SK-N-SH (cell line): ENCODE data around the gene NPAS3.

ENCODE experiments used
- GATA2 ChIP-seq: sonication (generic); formaldehyde crosslinking; IDR thresholded peaks from 2 replicates; pipeline ENCODE4 v1.5.0; 2020; ENCODE audit warnings: mild to moderate bottlenecking, missing genetic modification reagents
- JUND ChIP-seq: IDR thresholded peaks from 2 replicates; pipeline ENCODE4 v1.4.0; 2012
- MEF2A ChIP-seq: IDR thresholded peaks from 2 replicates; pipeline ENCODE4 v1.4.0; 2012; ENCODE audit warnings: low read depth, borderline replicate concordance
- MXI1 ChIP-seq: IDR thresholded peaks from 2 replicates; pipeline ENCODE4 v1.6.1; 2012; ENCODE audit warnings: mild to moderate bottlenecking, low read depth, low read length, improper control_type of control experiment
- POLR2AphosphoS5 ChIP-seq: IDR thresholded peaks from 2 replicates; pipeline ENCODE4 v1.6.1; 2012; ENCODE audit warnings: low read depth, low read length
- RAD21 ChIP-seq: IDR thresholded peaks from 2 replicates; pipeline ENCODE4 v1.6.1; 2012; ENCODE audit warnings: mild to moderate bottlenecking, low read length
- RFX5 ChIP-seq: IDR thresholded peaks from 2 replicates; pipeline ENCODE4 v1.6.1; 2012; ENCODE audit warnings: mild to moderate bottlenecking, improper control_type of control experiment, low read length
- RXRA ChIP-seq: IDR thresholded peaks from 2 replicates; pipeline ENCODE4 v1.4.0; 2012; ENCODE audit warnings: low read depth, mild to moderate bottlenecking, borderline replicate concordance
- TEAD4 ChIP-seq: IDR thresholded peaks from 2 replicates; pipeline ENCODE4 v1.4.0; 2012; ENCODE audit warnings: mild to moderate bottlenecking, borderline replicate concordance; ENCODE audit not compliant: insufficient read depth
- YY1 ChIP-seq: IDR thresholded peaks from 2 replicates; pipeline ENCODE4 v1.4.0; 2012; ENCODE audit warnings: low read depth, mild to moderate bottlenecking
- TF ChIP-seq, protein P1 (sequence below): fragments of 200-600 bp; sonication (generic); IDR thresholded peaks from 2 replicates; pipeline ENCODE4 v1.6.1; 2017; ENCODE audit warnings: antibody characterized with exemption, mild to moderate bottlenecking, moderate library complexity
- TF ChIP-seq, protein P2 (sequence below): fragments of 150-350 bp; IDR thresholded peaks from 2 replicates; pipeline ENCODE4 v1.6.1; 2017; ENCODE audit warnings: antibody characterized with exemption, low read length, low read depth, borderline replicate concordance
- TF ChIP-seq, protein P3 (sequence below): IDR thresholded peaks from 2 replicates; pipeline ENCODE4 v1.6.1; 2012; ENCODE audit warnings: mild to moderate bottlenecking, low read depth, low read length, moderate library complexity
- TF ChIP-seq, protein P4 (sequence below): IDR thresholded peaks from 2 replicates; pipeline ENCODE4 v1.4.0; 2012; ENCODE audit warnings: low read depth, borderline replicate concordance

DNA sequence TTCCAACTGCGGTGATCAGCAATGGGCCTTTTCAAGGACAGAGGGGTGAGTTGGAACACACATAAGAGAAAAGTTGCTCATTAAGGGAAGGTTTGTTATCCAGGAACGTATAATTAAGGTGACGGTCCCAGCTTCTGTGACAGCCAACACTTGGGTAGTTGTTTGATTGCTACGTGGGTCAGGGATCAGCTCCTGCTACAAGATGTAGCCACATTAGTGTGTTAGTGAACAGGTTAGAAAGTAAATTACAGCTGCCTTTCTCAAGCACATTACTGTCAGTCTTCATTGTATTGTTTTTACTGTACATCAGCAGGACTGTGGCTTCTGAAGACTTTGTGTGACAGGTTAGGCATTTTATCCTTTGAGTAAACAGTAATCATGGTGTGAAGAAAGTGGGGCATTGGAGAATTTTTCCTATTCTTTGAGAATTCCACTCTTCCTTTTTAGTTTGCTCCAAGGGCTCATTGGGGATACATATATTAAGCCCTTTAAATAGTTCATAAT is 781.7 kb downstream of the NPAS3 start:
- TF ChIP-seq, protein P1, sequence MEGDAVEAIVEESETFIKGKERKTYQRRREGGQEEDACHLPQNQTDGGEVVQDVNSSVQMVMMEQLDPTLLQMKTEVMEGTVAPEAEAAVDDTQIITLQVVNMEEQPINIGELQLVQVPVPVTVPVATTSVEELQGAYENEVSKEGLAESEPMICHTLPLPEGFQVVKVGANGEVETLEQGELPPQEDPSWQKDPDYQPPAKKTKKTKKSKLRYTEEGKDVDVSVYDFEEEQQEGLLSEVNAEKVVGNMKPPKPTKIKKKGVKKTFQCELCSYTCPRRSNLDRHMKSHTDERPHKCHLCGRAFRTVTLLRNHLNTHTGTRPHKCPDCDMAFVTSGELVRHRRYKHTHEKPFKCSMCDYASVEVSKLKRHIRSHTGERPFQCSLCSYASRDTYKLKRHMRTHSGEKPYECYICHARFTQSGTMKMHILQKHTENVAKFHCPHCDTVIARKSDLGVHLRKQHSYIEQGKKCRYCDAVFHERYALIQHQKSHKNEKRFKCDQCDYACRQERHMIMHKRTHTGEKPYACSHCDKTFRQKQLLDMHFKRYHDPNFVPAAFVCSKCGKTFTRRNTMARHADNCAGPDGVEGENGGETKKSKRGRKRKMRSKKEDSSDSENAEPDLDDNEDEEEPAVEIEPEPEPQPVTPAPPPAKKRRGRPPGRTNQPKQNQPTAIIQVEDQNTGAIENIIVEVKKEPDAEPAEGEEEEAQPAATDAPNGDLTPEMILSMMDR, result no peak
- TF ChIP-seq RFX5 (no peak), POLR2AphosphoS5 (no peak), MXI1 (no peak), YY1 (no peak), JUND (no peak), MEF2A (no peak), RAD21 (no peak), GATA2 (no peak), TEAD4 (no peak), RXRA (no peak)
- TF ChIP-seq, protein P2, sequence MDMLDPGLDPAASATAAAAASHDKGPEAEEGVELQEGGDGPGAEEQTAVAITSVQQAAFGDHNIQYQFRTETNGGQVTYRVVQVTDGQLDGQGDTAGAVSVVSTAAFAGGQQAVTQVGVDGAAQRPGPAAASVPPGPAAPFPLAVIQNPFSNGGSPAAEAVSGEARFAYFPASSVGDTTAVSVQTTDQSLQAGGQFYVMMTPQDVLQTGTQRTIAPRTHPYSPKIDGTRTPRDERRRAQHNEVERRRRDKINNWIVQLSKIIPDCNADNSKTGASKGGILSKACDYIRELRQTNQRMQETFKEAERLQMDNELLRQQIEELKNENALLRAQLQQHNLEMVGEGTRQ, result no peak
- TF ChIP-seq, protein P3, sequence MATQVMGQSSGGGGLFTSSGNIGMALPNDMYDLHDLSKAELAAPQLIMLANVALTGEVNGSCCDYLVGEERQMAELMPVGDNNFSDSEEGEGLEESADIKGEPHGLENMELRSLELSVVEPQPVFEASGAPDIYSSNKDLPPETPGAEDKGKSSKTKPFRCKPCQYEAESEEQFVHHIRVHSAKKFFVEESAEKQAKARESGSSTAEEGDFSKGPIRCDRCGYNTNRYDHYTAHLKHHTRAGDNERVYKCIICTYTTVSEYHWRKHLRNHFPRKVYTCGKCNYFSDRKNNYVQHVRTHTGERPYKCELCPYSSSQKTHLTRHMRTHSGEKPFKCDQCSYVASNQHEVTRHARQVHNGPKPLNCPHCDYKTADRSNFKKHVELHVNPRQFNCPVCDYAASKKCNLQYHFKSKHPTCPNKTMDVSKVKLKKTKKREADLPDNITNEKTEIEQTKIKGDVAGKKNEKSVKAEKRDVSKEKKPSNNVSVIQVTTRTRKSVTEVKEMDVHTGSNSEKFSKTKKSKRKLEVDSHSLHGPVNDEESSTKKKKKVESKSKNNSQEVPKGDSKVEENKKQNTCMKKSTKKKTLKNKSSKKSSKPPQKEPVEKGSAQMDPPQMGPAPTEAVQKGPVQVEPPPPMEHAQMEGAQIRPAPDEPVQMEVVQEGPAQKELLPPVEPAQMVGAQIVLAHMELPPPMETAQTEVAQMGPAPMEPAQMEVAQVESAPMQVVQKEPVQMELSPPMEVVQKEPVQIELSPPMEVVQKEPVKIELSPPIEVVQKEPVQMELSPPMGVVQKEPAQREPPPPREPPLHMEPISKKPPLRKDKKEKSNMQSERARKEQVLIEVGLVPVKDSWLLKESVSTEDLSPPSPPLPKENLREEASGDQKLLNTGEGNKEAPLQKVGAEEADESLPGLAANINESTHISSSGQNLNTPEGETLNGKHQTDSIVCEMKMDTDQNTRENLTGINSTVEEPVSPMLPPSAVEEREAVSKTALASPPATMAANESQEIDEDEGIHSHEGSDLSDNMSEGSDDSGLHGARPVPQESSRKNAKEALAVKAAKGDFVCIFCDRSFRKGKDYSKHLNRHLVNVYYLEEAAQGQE, result no peak
- TF ChIP-seq, protein P4, sequence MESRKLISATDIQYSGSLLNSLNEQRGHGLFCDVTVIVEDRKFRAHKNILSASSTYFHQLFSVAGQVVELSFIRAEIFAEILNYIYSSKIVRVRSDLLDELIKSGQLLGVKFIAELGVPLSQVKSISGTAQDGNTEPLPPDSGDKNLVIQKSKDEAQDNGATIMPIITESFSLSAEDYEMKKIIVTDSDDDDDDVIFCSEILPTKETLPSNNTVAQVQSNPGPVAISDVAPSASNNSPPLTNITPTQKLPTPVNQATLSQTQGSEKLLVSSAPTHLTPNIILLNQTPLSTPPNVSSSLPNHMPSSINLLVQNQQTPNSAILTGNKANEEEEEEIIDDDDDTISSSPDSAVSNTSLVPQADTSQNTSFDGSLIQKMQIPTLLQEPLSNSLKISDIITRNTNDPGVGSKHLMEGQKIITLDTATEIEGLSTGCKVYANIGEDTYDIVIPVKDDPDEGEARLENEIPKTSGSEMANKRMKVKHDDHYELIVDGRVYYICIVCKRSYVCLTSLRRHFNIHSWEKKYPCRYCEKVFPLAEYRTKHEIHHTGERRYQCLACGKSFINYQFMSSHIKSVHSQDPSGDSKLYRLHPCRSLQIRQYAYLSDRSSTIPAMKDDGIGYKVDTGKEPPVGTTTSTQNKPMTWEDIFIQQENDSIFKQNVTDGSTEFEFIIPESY, result no peak
